Central memory CD4-positive, alpha-beta T cell (primary cell): ENCODE data around the gene CNIH2.

Experiments used
- DNase-seq: peaks from one replicate; pipeline ENCODE4 v3.0.0; 2022

The CNIH2 gene

DNA sequence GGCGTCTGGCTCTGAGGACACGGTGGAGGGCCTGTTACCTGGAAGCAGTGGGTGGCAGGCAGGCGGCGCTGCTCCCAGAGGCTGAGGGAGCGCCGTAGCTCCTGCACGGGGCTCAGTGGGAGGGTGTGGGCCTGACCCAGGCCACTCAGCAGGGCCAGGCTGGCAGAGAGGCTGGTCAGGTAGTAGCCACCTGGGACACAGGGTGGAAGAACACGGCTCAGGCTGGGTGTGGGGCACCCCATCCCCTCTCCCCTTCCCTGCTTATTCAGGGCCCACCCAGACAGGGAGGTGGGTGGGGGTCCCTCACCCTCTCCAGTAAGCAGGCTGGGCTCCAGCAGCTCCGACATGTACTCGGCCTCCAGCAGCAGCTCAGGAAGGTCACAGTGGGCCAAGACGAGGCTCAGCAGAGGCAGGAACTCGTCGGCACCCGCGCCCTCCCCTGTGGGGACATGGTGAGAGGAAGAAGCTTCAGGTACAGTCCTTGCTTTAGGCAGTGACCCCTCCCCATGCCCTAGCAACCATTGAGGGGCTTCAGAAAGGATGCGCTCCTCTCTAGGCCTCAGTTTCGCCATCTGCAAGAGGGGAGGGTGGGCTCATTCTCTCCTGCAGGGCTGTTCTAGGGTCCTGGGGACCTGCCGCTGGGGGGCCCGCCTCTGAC lies 55.4 kb downstream of the CNIH2 start:
- DNase-seq, result no peak
